HepG2 (cell line): ENCODE measurements around the gene CHCHD6.

Experiments
- BRCA1 ChIP-seq: sonication (generic); formaldehyde crosslinking; IDR thresholded peaks from 2 replicates; pipeline ENCODE4 v1.4.0; 2020; ENCODE audit warnings: missing genetic modification reagents
- DR1 ChIP-seq: sonication (generic); formaldehyde crosslinking; IDR thresholded peaks from 2 replicates; pipeline ENCODE4 v1.8.0; 2021; ENCODE audit warnings: mild to moderate bottlenecking, missing genetic modification reagents, inconsistent platforms
- EED ChIP-seq: sonication (generic); formaldehyde crosslinking; IDR thresholded peaks from 2 replicates; pipeline ENCODE4 v1.5.0; 2020; ENCODE audit warnings: mild to moderate bottlenecking, missing genetic modification reagents
- MIXL1 ChIP-seq: IDR thresholded peaks from 2 replicates; pipeline ENCODE4 v1.6.1; 2016
- NFE2L2 ChIP-seq: fragments of 150-350 bp; IDR thresholded peaks from 2 replicates; pipeline ENCODE4 v1.6.1; 2014; ENCODE audit warnings: low read length
- PHF21A ChIP-seq: sonication (generic); formaldehyde crosslinking; IDR thresholded peaks from 2 replicates; pipeline ENCODE4 v1.5.0; 2020; ENCODE audit warnings: mild to moderate bottlenecking, missing genetic modification reagents
- ZNF121 ChIP-seq: sonication (generic); formaldehyde crosslinking; IDR thresholded peaks from 2 replicates; pipeline ENCODE4 v1.5.0; 2020; ENCODE audit warnings: mild to moderate bottlenecking, missing genetic modification reagents
- ZNF329 ChIP-seq: sonication (generic); formaldehyde crosslinking; IDR thresholded peaks from 2 replicates; pipeline ENCODE4 v1.9.0; 2021; ENCODE audit warnings: low read depth, mild to moderate bottlenecking, missing genetic modification reagents
- TF ChIP-seq, protein P1 (sequence below): sonication (generic); formaldehyde crosslinking; IDR thresholded peaks from 2 replicates; pipeline ENCODE4 v1.5.0; 2020; ENCODE audit warnings: mild to moderate bottlenecking, missing genetic modification reagents, moderate library complexity
- TF ChIP-seq, protein P2 (sequence below), 2 experiments: IDR thresholded peaks; 2 replicates each; pipeline ENCODE4 v1.6.1; 2011 to 2012; ENCODE audit warnings: low read length in 2 of 2, borderline replicate concordance in 1 of 2, low read depth in 1 of 2, mild to moderate bottlenecking in 1 of 2, moderate library complexity in 1 of 2
- TF ChIP-seq, protein P3 (sequence below): sonication (generic); formaldehyde crosslinking; IDR thresholded peaks from 2 replicates; pipeline ENCODE4 v1.8.1; 2023; ENCODE audit warnings: missing genetic modification reagents, mild to moderate bottlenecking, borderline replicate concordance

DNA sequence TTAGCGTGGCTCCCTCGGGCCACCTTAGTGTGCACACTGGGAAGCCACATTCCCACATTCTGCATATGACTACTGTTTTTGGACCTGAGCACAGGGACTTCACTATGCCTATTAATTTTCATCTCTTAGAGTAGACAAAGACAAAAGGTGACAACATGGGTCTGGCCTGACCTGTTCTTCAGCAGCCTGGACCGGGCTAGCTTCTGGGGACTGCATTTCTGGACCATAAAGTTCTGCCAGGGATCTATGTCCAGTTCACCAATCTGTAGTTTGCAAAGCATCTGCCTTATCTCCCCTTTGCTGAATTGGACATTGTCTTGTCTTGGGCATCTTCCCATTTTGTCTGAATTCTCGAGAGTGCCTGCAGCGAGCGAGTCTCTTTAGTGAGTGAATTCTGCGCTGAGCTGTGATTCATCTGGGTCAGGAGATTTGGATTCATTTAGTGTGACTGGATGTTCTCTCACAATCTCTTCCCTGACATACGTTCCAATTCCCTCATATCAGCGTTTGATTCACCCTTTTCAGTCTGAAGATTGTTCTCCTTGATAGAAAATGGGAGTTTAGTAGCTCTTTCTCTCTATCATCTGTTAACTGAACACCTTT, 166.7 kb downstream of the CHCHD6 start:
- TF ChIP-seq, protein P1, sequence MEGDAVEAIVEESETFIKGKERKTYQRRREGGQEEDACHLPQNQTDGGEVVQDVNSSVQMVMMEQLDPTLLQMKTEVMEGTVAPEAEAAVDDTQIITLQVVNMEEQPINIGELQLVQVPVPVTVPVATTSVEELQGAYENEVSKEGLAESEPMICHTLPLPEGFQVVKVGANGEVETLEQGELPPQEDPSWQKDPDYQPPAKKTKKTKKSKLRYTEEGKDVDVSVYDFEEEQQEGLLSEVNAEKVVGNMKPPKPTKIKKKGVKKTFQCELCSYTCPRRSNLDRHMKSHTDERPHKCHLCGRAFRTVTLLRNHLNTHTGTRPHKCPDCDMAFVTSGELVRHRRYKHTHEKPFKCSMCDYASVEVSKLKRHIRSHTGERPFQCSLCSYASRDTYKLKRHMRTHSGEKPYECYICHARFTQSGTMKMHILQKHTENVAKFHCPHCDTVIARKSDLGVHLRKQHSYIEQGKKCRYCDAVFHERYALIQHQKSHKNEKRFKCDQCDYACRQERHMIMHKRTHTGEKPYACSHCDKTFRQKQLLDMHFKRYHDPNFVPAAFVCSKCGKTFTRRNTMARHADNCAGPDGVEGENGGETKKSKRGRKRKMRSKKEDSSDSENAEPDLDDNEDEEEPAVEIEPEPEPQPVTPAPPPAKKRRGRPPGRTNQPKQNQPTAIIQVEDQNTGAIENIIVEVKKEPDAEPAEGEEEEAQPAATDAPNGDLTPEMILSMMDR (CRISPR knock-in tag) = no peak
- TF ChIP-seq PHF21A (CRISPR knock-in tag) (no peak), BRCA1 (CRISPR knock-in tag) (no peak), ZNF329 (CRISPR knock-in tag) (no peak), ZNF121 (CRISPR knock-in tag) (no peak), DR1 (CRISPR knock-in tag) (no peak), EED (CRISPR knock-in tag) (no peak), NFE2L2 (no peak), MIXL1 (CRISPR knock-in tag) (no peak)
- TF ChIP-seq, protein P2, sequence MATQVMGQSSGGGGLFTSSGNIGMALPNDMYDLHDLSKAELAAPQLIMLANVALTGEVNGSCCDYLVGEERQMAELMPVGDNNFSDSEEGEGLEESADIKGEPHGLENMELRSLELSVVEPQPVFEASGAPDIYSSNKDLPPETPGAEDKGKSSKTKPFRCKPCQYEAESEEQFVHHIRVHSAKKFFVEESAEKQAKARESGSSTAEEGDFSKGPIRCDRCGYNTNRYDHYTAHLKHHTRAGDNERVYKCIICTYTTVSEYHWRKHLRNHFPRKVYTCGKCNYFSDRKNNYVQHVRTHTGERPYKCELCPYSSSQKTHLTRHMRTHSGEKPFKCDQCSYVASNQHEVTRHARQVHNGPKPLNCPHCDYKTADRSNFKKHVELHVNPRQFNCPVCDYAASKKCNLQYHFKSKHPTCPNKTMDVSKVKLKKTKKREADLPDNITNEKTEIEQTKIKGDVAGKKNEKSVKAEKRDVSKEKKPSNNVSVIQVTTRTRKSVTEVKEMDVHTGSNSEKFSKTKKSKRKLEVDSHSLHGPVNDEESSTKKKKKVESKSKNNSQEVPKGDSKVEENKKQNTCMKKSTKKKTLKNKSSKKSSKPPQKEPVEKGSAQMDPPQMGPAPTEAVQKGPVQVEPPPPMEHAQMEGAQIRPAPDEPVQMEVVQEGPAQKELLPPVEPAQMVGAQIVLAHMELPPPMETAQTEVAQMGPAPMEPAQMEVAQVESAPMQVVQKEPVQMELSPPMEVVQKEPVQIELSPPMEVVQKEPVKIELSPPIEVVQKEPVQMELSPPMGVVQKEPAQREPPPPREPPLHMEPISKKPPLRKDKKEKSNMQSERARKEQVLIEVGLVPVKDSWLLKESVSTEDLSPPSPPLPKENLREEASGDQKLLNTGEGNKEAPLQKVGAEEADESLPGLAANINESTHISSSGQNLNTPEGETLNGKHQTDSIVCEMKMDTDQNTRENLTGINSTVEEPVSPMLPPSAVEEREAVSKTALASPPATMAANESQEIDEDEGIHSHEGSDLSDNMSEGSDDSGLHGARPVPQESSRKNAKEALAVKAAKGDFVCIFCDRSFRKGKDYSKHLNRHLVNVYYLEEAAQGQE (IDR thresholded peaks at IDR 0.05; ENCODE audit: borderline replicate concordance in 1 of 2, low read depth in 1 of 2, low read length in 2 of 2) = no peak
- TF ChIP-seq, protein P3, sequence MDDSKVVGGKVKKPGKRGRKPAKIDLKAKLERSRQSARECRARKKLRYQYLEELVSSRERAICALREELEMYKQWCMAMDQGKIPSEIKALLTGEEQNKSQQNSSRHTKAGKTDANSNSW (CRISPR knock-in tag) = no peak
